Activated CD8-positive, alpha-beta T cell treated with anti-CD3 and anti-CD28 coated beads for 36 hours (primary cell): ENCODE results near the gene EHD4. TPM values are rescaled to one million over a fixed set of nuclear protein-coding genes. Genes with fewer than 3 reads are reported as not detected.

ENCODE experiments used
- ATAC-seq: fragments of 200-7000 bp; cut with Tn5 transposase; one replicate; pipeline ENCODE4 v1.10.0; 2021; ENCODE audit warnings: mild to moderate bottlenecking, moderate library complexity
- CTCF ChIA-PET: fragments of 350-600 bp; sonication (Branson Sonifier 250); formaldehyde crosslinking; loops from one replicate; lab custom pipeline; 2021; ENCODE audit warnings: antibody characterized with exemption; lab: Charles Lee
- POLR2A ChIA-PET: fragments of 350-600 bp; sonication (Branson Sonifier 250); formaldehyde crosslinking; loops from one replicate; lab custom pipeline; 2021; ENCODE audit warnings: antibody characterized with exemption; lab: Charles Lee
- DNase-seq: peaks from one replicate; pipeline ENCODE4 v3.0.0-alpha.2; 2020
- H3K27ac Mint-ChIP-seq: one replicate; pipeline ENCODE4 v1.8.0; 2021; ENCODE audit warnings: mild to moderate bottlenecking, mixed read lengths
- H3K27me3 Mint-ChIP-seq: one replicate; pipeline ENCODE4 v1.8.0; 2021; ENCODE audit warnings: mixed read lengths
- H3K36me3 Mint-ChIP-seq: one replicate; pipeline ENCODE4 v1.8.0; 2021; ENCODE audit warnings: low read depth, mixed read lengths
- H3K4me1 Mint-ChIP-seq: one replicate; pipeline ENCODE4 v1.8.0; 2021; ENCODE audit warnings: low read depth, mixed read lengths
- H3K4me3 Mint-ChIP-seq: one replicate; pipeline ENCODE4 v1.8.0; 2021; ENCODE audit warnings: mild to moderate bottlenecking, moderate library complexity, mixed read lengths
- H3K9me3 Mint-ChIP-seq: one replicate; pipeline ENCODE4 v1.8.0; 2021; ENCODE audit warnings: mixed read lengths
- CTCF ChIP-seq: fragments of 200-600 bp; IDR thresholded peaks from one replicate; pipeline ENCODE4 v1.8.0; 2022; ENCODE audit warnings: antibody characterized with exemption, mild to moderate bottlenecking
- intact Hi-C: fragments of 100-400 bp; cut with micrococcal nuclease; formaldehyde crosslinking; loops from one replicate; pipeline ENCODE4 v1.10.0; 2022
- total RNA-seq, 2 experiments: library from RNA; stranded (reverse); gene quantifications; one replicate each; pipeline ENCODE4 v1.2.3, GENCODE V29; 2021

EHD4 gene
- total RNA-seq, 2 experiments from 2014 or later, result 22.3 to 22.6 TPM

GRCh38 chr15:41856262-41856661 lies 116.1 kb downstream of the EHD4 start:
- Mint-ChIP-seq H3K9me3 (no peaks in the 10 kb centered on the region), H3K36me3 (no peaks in the 10 kb centered on the region), H3K4me1 (peaks cover 5% of the 10 kb centered on the region), H3K4me3 (no peak overlapping the region), H3K27me3 (no peaks in the 10 kb centered on the region), H3K27ac (no peak overlapping the region)
- POLR2A ChIA-PET, result no interaction called here
- intact Hi-C loops, result no loop called here
- TF ChIP-seq CTCF, result no peak
- DNase-seq (no peak), ATAC-seq (no peak)
- CTCF ChIA-PET, result no interaction called here

GRCh38 chr15:41855261-41855961 lies 116.9 kb downstream of the EHD4 start:
- no peak overlapping the region for H3K4me3 Mint-ChIP-seq
- DNase-seq, result no peak
- no peak overlapping the region for H3K27ac Mint-ChIP-seq
- no peaks in the 10 kb centered on the region for H3K9me3 Mint-ChIP-seq
- H3K27me3 Mint-ChIP-seq, result no peaks in the 10 kb centered on the region
- TF ChIP-seq CTCF, result no peak
- H3K36me3 Mint-ChIP-seq, result no peaks in the 10 kb centered on the region
- CTCF ChIA-PET, result interaction anchor here (1.1 kb wide), 1 partner anchor 28 kb away, joined by 3 read pairs; no protein-coding TSS in a partner anchor
- ATAC-seq, result no peak
- POLR2A ChIA-PET, result no interaction called here
- H3K4me1 Mint-ChIP-seq, result peaks cover 5% of the 10 kb centered on the region
- intact Hi-C loops, result no loop called here

- H3K4me3 Mint-ChIP-seq, result no peak overlapping the region
- no peaks in the 10 kb centered on the region for H3K27me3 Mint-ChIP-seq
- intact Hi-C loops, result no loop called here
Observed at GRCh38 chr15:41854443-41854842, 117.9 kb downstream of the EHD4 start.

GRCh38 chr15:41853831-41854230 lies 118.5 kb downstream of the EHD4 start:
- Mint-ChIP-seq H3K36me3 (no peaks in the 10 kb centered on the region), H3K27me3 (no peaks in the 10 kb centered on the region), H3K9me3 (no peaks in the 10 kb centered on the region), H3K4me3 (no peak overlapping the region), H3K27ac (no peak overlapping the region), H3K4me1 (peaks cover under 1% of the 10 kb centered on the region)
- ATAC-seq (no peak), DNase-seq (no peak)
- intact Hi-C loops, result no loop called here
- ChIA-PET CTCF (no interaction called here), POLR2A (no interaction called here)
- no peak for TF ChIP-seq CTCF

More at GRCh38 chr15:41854443-41854842, 117.9 kb downstream of the EHD4 start:
- no peaks in the 10 kb centered on the region for H3K36me3 Mint-ChIP-seq
- no peak for DNase-seq
- ATAC-seq, result no peak
- TF ChIP-seq CTCF, result no peak
- CTCF ChIA-PET, result interaction anchor here (1.1 kb wide), 1 partner anchor 27 kb away, joined by 3 read pairs; no protein-coding TSS in a partner anchor
- H3K9me3 Mint-ChIP-seq, result no peaks in the 10 kb centered on the region
- POLR2A ChIA-PET, result no interaction called here
- no peaks in the 10 kb centered on the region for H3K4me1 Mint-ChIP-seq
- H3K27ac Mint-ChIP-seq, result no peak overlapping the region

- H3K9me3 Mint-ChIP-seq, result no peaks in the 10 kb centered on the region
- ChIA-PET POLR2A (interaction anchor here (1.0 to 1.2 kb wide), 2 partner anchors 11 to 16 kb away, joined by 3 to 5 read pairs; no protein-coding TSS in a partner anchor), CTCF (no interaction called here)
- H3K4me1 Mint-ChIP-seq, result peaks cover 7% of the 10 kb centered on the region
- H3K27ac Mint-ChIP-seq, result no peak overlapping the region
- DNase-seq (no peak), ATAC-seq (no peak)
- H3K27me3 Mint-ChIP-seq, result no peaks in the 10 kb centered on the region
- no peak for TF ChIP-seq CTCF
- H3K4me3 Mint-ChIP-seq, result no peak overlapping the region
- H3K36me3 Mint-ChIP-seq, result peaks cover 3% of the 10 kb centered on the region
- intact Hi-C loops, result no loop called here
Observed at GRCh38 chr15:41852736-41853590, 119.4 kb downstream of the EHD4 start.
